HEK293 (cell line): ENCODE data around the gene PTPRK.

ENCODE experiments used
- CTCF ChIP-seq: fragments of 450-650 bp; formaldehyde crosslinking; IDR thresholded peaks from 2 replicates; pipeline ENCODE4 v1.5.1; 2016; ENCODE audit warnings: missing biosample characterization, missing genetic modification characterization
- GLI4 ChIP-seq: fragments of 450-650 bp; formaldehyde crosslinking; IDR thresholded peaks from 2 replicates; pipeline ENCODE4 v1.5.1; 2016; ENCODE audit warnings: missing biosample characterization, missing genetic modification characterization
- HIC1 ChIP-seq: fragments of 450-650 bp; formaldehyde crosslinking; IDR thresholded peaks from 2 replicates; pipeline ENCODE4 v1.5.1; 2016; ENCODE audit warnings: missing biosample characterization, missing genetic modification characterization
- HOXA7 ChIP-seq: sonication (generic); formaldehyde crosslinking; IDR thresholded peaks from 2 replicates; pipeline ENCODE4 v1.8.1; 2022; ENCODE audit warnings: missing genetic modification reagents, borderline replicate concordance
- OSR2 ChIP-seq: fragments of 450-650 bp; formaldehyde crosslinking; IDR thresholded peaks from 2 replicates; pipeline ENCODE4 v1.5.1; 2016; ENCODE audit warnings: missing biosample characterization, missing genetic modification characterization
- PRDM2 ChIP-seq: fragments of 450-650 bp; formaldehyde crosslinking; IDR thresholded peaks from 2 replicates; pipeline ENCODE4 v1.5.1; 2016; ENCODE audit warnings: missing biosample characterization, missing genetic modification characterization, borderline replicate concordance
- PRDM4 ChIP-seq: fragments of 450-650 bp; formaldehyde crosslinking; IDR thresholded peaks from 2 replicates; pipeline ENCODE4 v1.5.1; 2017; ENCODE audit warnings: missing biosample characterization, missing genetic modification characterization
- REST ChIP-seq: fragments of 450-650 bp; formaldehyde crosslinking; IDR thresholded peaks from 2 replicates; pipeline ENCODE4 v1.5.1; 2016; ENCODE audit warnings: missing biosample characterization, missing genetic modification characterization
- ZNF121 ChIP-seq: fragments of 450-650 bp; formaldehyde crosslinking; IDR thresholded peaks from 2 replicates; pipeline ENCODE4 v1.5.1; 2016; ENCODE audit warnings: missing biosample characterization, missing genetic modification characterization
- ZNF335 ChIP-seq: fragments of 450-650 bp; formaldehyde crosslinking; conservative IDR thresholded peaks from 2 replicates; pipeline ENCODE4 v1.5.1; 2016; ENCODE audit warnings: missing biosample characterization, missing genetic modification characterization
- ZNF362 ChIP-seq: fragments of 450-650 bp; formaldehyde crosslinking; IDR thresholded peaks from 2 replicates; pipeline ENCODE4 v1.5.1; 2016; ENCODE audit warnings: missing biosample characterization, missing genetic modification characterization
- ZNF488 ChIP-seq: fragments of 450-650 bp; formaldehyde crosslinking; IDR thresholded peaks from 2 replicates; pipeline ENCODE4 v1.5.1; 2016; ENCODE audit warnings: missing biosample characterization, missing genetic modification characterization
- ZNF639 ChIP-seq: fragments of 450-650 bp; formaldehyde crosslinking; IDR thresholded peaks from 2 replicates; pipeline ENCODE4 v1.5.1; 2016; ENCODE audit warnings: missing biosample characterization, missing genetic modification characterization
- ZNF654 ChIP-seq: fragments of 450-650 bp; formaldehyde crosslinking; IDR thresholded peaks from 2 replicates; pipeline ENCODE4 v1.5.1; 2016; ENCODE audit warnings: low read depth, missing biosample characterization, missing genetic modification characterization

- no peak for TF ChIP-seq CTCF
- TF ChIP-seq HOXA7 (CRISPR knock-in tag), result no peak
- TF ChIP-seq ZNF639 (tag by site-specific recombination), result no peak
- no peak for TF ChIP-seq GLI4
- no peak for TF ChIP-seq ZNF335
- TF ChIP-seq REST (tag by site-specific recombination), result no peak
- TF ChIP-seq PRDM4 (tag by site-specific recombination), result no peak
- TF ChIP-seq ZNF362 (tag by site-specific recombination), result no peak
- TF ChIP-seq HIC1, result no peak
- no peak for TF ChIP-seq ZNF121 (tag by site-specific recombination)
- no peak for TF ChIP-seq ZNF654 (tag by site-specific recombination)
- no peak for TF ChIP-seq ZNF488 (tag by site-specific recombination)
- TF ChIP-seq OSR2 (tag by site-specific recombination), result no peak
- TF ChIP-seq PRDM2, result no peak
Measured at GRCh38 chr6:128333581-128334223, 186.7 kb downstream of the PTPRK start.
